GM12891 (cell line): ENCODE results near the gene C10orf88.

Experiments
- POLR2A ChIP-seq: IDR thresholded peaks from 2 replicates; pipeline ENCODE4 v1.6.1; 2011; ENCODE audit warnings: low read depth, low read length, control low read depth
- POLR2AphosphoS5 ChIP-seq: IDR thresholded peaks from 2 replicates; pipeline ENCODE4 v1.6.1; 2011; ENCODE audit warnings: low read depth, low read length, control low read depth
- TAF1 ChIP-seq: IDR thresholded peaks from 2 replicates; pipeline ENCODE4 v1.6.1; 2011; ENCODE audit warnings: low read depth, low read length, control low read depth

DNA sequence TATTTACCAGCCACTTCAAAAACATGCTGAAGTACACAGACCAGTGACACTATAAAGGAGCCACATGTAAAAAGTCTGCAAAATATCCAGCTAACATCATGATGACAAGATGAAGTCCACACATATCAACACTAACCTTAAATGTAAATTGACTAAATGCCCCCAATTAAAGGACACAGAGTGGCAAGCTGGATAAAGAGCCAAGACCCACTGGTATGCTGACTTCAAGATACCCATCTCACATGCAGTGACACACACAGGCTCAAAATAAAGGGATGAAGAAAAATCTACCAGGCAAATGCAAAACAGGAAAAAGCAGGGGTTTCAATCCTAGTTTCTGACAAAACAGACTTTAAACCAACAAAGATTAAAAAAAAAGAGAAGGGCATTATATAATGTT is 12.9 kb upstream of the C10orf88 start:
- TF ChIP-seq POLR2A (no peak), POLR2AphosphoS5 (no peak), TAF1 (no peak)
